SKM-1 (cell line): ENCODE data around the gene CHCHD6.

Experiments
- DNase-seq: peaks from one replicate; lab custom pipeline; 2025; ENCODE audit not compliant: unreplicated experiment; lab: John Stamatoyannopoulos, UW

CHCHD6 gene

GRCh38 chr3:126857928-126858327 is 153.9 kb downstream of the CHCHD6 start:
- no peak for DNase-seq

GRCh38 chr3:126858401-126858800 is 154.4 kb downstream of the CHCHD6 start:
- DNase-seq, result no peak

DNA sequence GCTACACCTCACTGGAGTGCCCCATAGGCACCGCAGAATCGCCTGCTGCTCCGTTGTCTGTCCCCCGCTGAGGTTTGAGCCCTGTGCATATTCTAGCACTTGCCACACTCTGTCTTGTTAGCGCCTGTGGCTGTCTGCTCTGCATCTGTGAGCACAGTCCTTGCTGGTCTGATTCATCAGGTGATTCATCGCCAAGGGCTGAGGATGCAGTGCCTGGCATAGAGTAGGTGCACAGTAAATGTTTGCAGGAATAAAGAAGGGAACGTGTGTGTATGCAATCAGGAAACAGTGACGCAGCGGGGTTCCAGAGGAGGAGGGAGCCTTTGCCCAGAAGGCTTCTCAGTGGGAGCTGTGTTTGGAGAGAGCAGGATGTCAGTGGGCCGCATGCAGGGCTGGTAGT is 154.8 kb downstream of the CHCHD6 start:
- DNase-seq, result no peak

GRCh38 chr3:126859415-126860246 is 155.6 kb downstream of the CHCHD6 start:
- DNase-seq, result no peak

GRCh38 chr3:126865736-126866135 is 161.7 kb downstream of the CHCHD6 start:
- no peak for DNase-seq

GRCh38 chr3:126866175-126866759 is 162.2 kb downstream of the CHCHD6 start:
- DNase-seq, result no peak

GRCh38 chr3:126867190-126867862 is 163.3 kb downstream of the CHCHD6 start:
- DNase-seq, result no peak

DNA sequence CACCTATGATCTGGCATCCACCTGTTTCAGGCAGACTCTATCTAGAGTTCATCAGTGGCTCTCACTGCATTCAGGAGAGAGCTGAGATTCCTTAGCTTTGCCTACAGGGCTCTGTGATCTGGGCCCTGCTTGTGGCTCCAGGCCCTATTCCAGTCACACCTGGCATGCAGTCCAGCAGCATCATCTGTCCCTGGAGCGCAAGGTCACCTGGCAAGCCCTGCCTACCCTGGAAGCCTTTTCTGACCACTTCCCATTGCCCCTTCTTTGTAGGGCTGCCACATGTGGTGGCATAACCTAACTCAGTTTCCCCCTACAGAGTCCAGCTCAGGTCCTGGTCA is 163.8 kb downstream of the CHCHD6 start:
- no peak for DNase-seq

DNA sequence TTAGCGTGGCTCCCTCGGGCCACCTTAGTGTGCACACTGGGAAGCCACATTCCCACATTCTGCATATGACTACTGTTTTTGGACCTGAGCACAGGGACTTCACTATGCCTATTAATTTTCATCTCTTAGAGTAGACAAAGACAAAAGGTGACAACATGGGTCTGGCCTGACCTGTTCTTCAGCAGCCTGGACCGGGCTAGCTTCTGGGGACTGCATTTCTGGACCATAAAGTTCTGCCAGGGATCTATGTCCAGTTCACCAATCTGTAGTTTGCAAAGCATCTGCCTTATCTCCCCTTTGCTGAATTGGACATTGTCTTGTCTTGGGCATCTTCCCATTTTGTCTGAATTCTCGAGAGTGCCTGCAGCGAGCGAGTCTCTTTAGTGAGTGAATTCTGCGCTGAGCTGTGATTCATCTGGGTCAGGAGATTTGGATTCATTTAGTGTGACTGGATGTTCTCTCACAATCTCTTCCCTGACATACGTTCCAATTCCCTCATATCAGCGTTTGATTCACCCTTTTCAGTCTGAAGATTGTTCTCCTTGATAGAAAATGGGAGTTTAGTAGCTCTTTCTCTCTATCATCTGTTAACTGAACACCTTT is 166.7 kb downstream of the CHCHD6 start:
- no peak for DNase-seq

DNA sequence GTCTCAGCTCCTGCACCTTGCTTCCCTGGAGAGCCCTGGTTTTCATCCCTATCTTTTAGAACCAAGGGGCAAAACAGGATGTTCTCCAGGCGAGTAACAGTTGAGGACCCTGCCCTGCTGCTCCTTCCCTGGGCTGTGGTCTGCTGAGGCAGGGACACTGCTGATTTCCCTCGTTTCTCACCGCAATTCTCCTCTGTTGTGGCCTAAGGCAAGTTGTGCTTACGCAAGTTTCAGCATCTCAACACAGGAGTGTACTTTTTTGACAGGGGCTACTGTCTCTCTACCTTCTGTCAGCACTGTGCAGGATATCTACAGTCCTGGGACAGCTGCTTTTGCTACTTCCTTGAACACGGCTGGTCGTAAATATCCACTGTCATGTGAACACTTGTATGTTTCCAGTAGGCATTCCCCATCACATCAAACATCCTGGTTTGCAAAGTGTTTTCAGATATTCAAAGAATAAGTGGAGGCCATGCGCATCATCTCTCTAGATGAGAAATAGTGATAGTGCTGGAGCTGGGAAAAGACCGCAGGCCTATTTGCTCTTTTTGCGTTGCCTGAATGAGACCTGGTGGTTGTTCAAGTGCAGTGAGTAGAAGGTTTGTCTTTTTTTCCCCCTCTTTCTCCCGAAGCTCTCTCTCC is 168.8 kb downstream of the CHCHD6 start:
- no peak for DNase-seq

- DNase-seq, result no peak
These were observed 169.4 kb downstream of the CHCHD6 start for GRCh38 chr3:126873416-126873815.

- no peak for DNase-seq
These were observed 174.6 kb downstream of the CHCHD6 start for GRCh38 chr3:126878664-126879063.

DNA sequence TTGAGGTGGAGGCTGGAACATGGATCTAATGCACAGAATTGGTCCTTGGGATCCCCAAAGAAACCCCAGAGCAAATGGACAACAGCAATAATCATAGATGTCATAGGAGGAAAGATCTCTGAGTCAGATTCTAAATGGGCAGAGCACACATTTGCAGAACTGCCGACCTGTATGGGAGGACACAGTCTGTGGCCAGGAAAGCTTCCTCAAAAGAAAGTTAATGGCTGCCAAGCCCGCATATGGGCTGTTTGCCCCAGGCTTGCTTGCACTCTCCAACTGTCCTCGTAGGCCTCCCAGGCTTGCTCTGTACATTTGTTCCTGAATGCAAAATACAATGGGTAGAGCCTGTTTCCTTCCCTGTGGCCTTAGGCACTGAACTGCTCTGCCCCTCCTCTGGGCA is 176.9 kb downstream of the CHCHD6 start:
- no peak for DNase-seq

GRCh38 chr3:126881861-126882260 is 177.8 kb downstream of the CHCHD6 start:
- DNase-seq, result no peak

- no peak for DNase-seq
These were observed 179.2 kb downstream of the CHCHD6 start for GRCh38 chr3:126883241-126883640.

DNA sequence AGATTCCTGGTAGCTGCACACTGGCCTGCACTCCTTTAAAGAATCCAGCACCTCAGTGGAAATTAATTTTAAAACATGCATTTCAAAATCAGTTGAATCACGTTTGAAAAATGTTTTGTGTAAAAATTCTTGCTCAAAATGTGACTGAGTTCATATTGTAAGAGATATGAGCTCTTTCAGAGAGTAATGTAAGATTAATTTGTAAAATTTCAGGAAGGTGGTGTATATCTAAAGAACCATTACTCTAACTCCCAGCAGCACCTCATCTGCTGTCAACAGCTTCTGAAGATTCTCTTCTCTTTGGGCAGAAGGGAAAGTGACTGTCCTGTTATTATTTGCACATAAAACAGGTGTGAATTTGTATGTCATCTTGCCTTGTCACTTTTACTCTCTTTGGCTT is 181.4 kb downstream of the CHCHD6 start:
- no peak for DNase-seq

- no peak for DNase-seq
These were observed 182.2 kb downstream of the CHCHD6 start for GRCh38 chr3:126886217-126886616.

DNA sequence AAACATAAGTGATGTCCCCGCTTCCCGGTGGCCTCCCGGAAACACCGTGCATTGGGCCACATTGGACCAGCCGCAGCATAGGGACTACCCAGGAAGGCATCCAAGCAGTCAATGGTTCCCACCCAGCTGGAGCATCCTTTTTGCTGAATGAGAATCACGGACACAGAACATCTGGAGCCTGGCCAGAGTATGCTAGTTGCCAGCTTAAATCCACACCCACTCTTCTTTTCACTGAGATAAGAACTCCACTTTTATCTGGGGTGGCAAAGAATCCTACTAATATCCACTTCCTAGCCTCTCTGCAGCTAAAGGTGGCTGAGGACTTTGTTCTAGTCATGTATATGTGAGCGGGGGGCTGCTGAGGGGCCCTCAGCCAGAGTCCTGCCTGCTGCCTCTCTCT is 183.6 kb downstream of the CHCHD6 start:
- no peak for DNase-seq

DNA sequence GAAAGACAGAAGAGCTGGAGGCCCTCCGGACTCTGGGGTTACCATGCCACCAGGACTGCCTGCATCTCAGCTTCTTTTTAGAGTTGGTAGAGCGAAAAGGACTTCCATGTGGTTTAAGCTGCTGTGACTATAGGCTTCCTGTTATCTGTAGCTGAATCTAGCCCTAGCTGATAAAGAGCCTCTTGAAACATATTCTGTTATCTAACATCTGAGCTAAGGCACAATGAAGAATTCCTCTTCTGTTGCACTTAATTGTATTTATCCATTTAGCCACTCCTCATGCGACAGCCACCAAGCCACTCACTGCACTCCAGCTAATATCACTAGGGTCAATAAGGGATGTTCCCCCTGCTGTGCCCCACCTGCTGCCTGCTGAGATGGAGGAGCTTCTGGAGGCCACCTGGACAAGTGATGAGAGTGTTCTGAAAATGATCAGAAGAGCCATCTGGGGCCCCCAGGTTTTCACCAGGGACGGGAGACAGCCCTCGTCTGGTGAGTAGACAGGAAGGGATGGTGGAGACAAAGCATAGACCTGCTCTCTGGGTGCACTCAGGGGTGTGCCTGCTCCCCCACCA is 184.2 kb downstream of the CHCHD6 start:
- no peak for DNase-seq

DNA sequence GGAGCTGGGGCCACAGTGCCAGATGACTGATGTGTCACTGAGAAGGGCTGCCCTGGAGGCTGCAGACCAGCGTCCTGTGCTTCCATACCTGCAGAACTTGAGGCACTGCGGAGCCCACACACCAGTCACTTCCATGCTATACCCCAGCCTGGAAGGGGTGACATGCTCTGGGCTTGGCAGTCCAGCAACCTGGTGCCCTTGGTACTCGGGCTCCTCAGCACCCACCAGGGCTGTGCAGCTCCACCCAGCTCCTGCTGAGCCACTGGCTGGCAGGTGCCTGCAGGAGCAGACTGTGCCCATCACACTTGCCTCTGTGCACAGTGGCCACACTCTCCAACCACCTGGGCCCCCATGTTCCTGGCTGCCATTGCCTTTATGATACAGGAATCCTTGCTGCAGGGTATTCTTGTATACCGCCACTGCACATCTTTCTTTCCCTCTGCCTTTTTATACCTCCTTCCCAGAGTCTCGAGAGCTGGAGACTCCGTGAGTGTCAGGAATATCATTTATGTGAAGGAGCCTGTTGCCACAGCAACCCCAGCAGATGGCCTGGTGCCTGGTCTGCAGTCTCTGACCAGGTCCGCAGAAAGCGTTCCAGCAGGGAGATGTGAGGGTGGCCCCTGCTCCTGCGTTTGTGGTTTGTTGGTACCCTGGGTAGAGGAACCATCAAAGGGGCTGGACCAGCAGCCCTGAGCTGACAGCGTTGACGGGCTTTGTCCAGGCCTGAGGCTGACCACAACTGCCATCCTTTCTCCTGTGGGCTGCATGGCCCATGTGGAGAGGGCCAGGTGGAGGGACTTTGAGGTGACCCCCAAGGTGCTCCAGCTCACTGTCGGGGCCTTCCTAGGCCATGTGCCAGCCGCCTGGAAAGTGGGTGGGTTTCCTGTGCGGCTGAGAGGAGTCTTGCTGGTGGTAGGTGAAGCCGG is 185.5 kb downstream of the CHCHD6 start:
- no peak for DNase-seq
